Stomach (tissue), 9 donors: Measurements from ENCODE around the gene A1CF. TPM values are rescaled to one million over a fixed set of nuclear protein-coding genes. Genes with fewer than 3 reads are reported as not detected.
"Not testable (repeated sequence)": the region's sequence is repeated elsewhere in the genome, so short reads cannot be mapped to it uniquely, and the experiment has no call there.

Experiments used
- DNase-seq, 2 donors: peaks; one replicate each; pipeline versions ENCODE4 v3.0.0 to v3.0.0-alpha.2; 2013 to 2019
- H3K27ac ChIP-seq, 5 donors: fragments of 200-600 bp in 4 of 5; sonication (generic) in 4 of 5; one replicate each; pipeline ENCODE4 v1.5.1; 2013 to 2019; ENCODE audit warnings: mild to moderate bottlenecking in 1 of 5, moderate library complexity in 1 of 5
- H3K27me3 ChIP-seq, 3 donors: fragments of 200-600 bp; sonication (generic); one replicate each; pipeline ENCODE4 v1.5.1; 2017 to 2019; ENCODE audit warnings: mixed run types in 1 of 3
- H3K36me3 ChIP-seq, 4 donors: fragments of 200-600 bp; sonication (generic); 1 replicate in 3 of 4; 2 replicates in 1 of 4; pipeline ENCODE4 v1.5.1; 2016 to 2019
- H3K4me1 ChIP-seq, 4 donors: fragments of 200-600 bp; sonication (generic); one replicate each; pipeline ENCODE4 v1.5.1; 2016 to 2019
- H3K4me3 ChIP-seq, 4 donors: fragments of 200-600 bp; sonication (generic) in 3 of 4; one replicate each; pipeline ENCODE4 v1.5.1; 2016 to 2019; ENCODE audit warnings: mild to moderate bottlenecking in 1 of 4
- H3K9me3 ChIP-seq, 4 donors: fragments of 200-600 bp; sonication (generic); one replicate each; pipeline ENCODE4 v1.5.1; 2016 to 2019
- WGBS, 5 donors: extraction: QIAGEN DNeasy Blood & Tissue Kit in 3 of 5; methylation state at CpG; one replicate each; pipeline versions ENCODE4 v1.1.5 to v1.1.7; 2013 to 2018; 5-methylcytosine and 5-hydroxymethylcytosine counted together
- intact Hi-C: fragments of 100-400 bp; cut with DNase I; formaldehyde crosslinking; loops from one replicate; pipeline ENCODE4 v1.15.1; 2023; ENCODE audit warnings: low total_unique reads
- polyA plus RNA-seq, 3 donors: library from polyadenylated mRNA; stranded (reverse); fragments of 200-250 nt; gene quantifications; one replicate each; pipeline ENCODE4 v1.2.3, GENCODE V29; 2013
- total RNA-seq, 5 donors: library from RNA; depleted of rRNA; stranded (reverse); fragments of >200 nt; gene quantifications; one replicate each; pipeline versions ENCODE4 v1.1.0 to v1.2.3, GENCODE V29; 2014 to 2016
- donor health status: healthy with polysubstance abuse.
- donor health status: Bipolar disorder and iron deficiency.
- donor health status: healthy.

Gene A1CF
- total and polyA plus RNA-seq, 8 donors: 0.05 to 29.5 (median 0.45) TPM; not detected in 2

GRCh38 chr10:50774868-50775267, 110.6 kb downstream of the A1CF start:
- 51 to 57% (median 55%) methylated on average over 2 of the region's 2 CpGs for WGBS, 5 donors
- DNase-seq, H3K27ac ChIP-seq, intact Hi-C loops, H3K4me3 ChIP-seq, H3K36me3 ChIP-seq, H3K4me1 ChIP-seq, H3K27me3 ChIP-seq, H3K9me3 ChIP-seq: not testable (repeated sequence)

- H3K9me3 ChIP-seq, intact Hi-C loops, DNase-seq, H3K36me3 ChIP-seq, H3K4me1 ChIP-seq, H3K4me3 ChIP-seq, H3K27ac ChIP-seq, H3K27me3 ChIP-seq: not testable (repeated sequence)
- 93 to 98% (median 94%) methylated on average over 2 to 3 of the region's 3 CpGs for WGBS, 5 donors
Observed at GRCh38 chr10:50772042-50772441, 113.4 kb downstream of the A1CF start.

DNA sequence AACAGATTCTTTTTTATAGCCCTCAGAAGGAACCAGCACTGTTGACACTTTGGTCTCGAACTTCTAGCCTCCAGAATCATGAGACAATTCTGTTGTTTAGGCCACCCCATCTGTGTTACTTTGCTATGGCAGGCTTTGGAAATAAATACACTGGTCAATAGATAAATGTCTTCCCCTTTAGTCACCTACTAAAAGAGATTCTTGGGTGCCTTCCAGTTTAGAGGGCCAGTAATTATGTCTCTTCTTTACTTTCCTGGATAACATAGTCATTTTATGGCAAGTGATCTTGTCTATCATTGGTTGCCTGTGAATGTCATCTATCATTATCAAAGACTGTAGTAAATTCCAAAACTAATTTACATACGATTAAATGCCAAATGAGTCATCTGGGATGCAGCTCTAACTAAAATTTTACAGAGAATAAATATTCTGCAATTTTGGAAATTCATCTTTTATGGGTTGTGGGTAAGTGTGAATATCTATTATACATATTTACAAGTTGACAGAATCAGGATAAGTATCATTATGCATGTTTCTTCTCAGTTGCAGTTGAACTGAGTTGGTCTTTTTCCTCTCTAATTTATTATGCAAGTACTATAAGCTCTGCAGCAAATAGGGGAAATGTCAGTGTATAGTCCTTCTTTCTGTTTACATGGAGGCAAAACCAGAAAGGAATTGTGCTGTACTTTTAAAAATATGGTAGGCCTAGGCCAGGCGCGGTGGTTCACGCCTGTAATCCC, 118.5 kb downstream of the A1CF start:
- H3K9me3 ChIP-seq, intact Hi-C loops, H3K36me3 ChIP-seq, DNase-seq, H3K27me3 ChIP-seq, H3K27ac ChIP-seq, H3K4me3 ChIP-seq, H3K4me1 ChIP-seq: not testable (repeated sequence)
- WGBS, 5 donors: 90 to 94% (median 90%) methylated on average over 4 to 5 of the region's 5 CpGs

Other genes with a start within 250 kb of the A1CF start
- 1 to 10 TPM in 2 of 5 donors, under 1 TPM in 1, not detected in 2; 0.29 to 8.1 (median 5.1) TPM for gene ASAH2B, start 145.7 kb downstream of the A1CF start, total RNA-seq
- 1 to 10 TPM; 2.4 to 3.0 (median 2.7) TPM for gene ASAH2B, start 145.7 kb downstream of the A1CF start, polyA plus RNA-seq
- gene PRKG1, start 188.9 kb upstream of the A1CF start, total RNA-seq: 10 to 100 TPM; 11.6 to 89.2 (median 26.8) TPM
- gene PRKG1, start 188.9 kb upstream of the A1CF start, polyA plus RNA-seq: 1 to 10 TPM; 1.5 to 7.9 (median 3.7) TPM